RWPE1 (cell line): ENCODE results near the gene TAF11.
A peak's percentile ranks its signal among the peaks of the same experiment; 100 is the strongest.

Experiments used
- CTCF ChIA-PET: fragments of 350-600 bp; sonication (Branson Sonifier 250); formaldehyde crosslinking; extraction: SDS; loops from one replicate; lab custom pipeline; 2021; lab: Yijun Ruan, JAX
- POLR2A ChIA-PET: fragments of 400-600 bp; formaldehyde crosslinking; extraction: SDS; loops from one replicate; lab custom pipeline; 2020; ENCODE audit warnings: antibody characterized with exemption; ENCODE audit not compliant: low non-redundant PET; lab: Yijun Ruan, JAX
- DNase-seq: peaks from one replicate; pipeline ENCODE4 v3.0.0; 2012; ENCODE audit warnings: low spot score
- H3K27ac ChIP-seq: fragments of 450-650 bp; 2 replicates; pipeline ENCODE4 v1.5.1; 2017
- TF ChIP-seq, protein P1 (sequence below): fragments of 450-650 bp; conservative IDR thresholded peaks from 2 replicates; pipeline ENCODE4 v1.5.1; 2017; ENCODE audit warnings: low read depth, mild to moderate bottlenecking

TAF11 gene

DNA sequence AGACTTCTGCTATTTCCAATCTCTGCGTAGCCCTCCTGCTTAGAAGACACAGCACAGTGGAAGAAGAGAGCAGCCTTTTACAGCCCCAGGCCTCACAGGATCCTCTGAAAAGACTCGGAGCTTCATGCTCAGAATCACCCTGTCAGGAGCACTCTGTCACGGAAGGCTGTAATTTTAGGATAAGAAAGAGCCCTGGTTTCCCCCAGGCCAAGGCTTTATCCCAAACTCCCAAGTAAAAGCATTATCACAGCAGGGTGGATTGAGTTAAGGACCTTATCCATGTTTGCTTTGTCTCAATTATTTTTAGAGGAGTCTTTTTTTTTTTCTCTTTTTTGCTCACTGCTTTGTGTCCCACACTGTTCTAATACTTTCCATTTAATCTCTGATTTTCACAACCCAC is 40.4 kb upstream of the TAF11 start:
- DNase-seq: no peak
- CTCF ChIA-PET: no interaction called here
- POLR2A ChIA-PET: no interaction called here

DNA sequence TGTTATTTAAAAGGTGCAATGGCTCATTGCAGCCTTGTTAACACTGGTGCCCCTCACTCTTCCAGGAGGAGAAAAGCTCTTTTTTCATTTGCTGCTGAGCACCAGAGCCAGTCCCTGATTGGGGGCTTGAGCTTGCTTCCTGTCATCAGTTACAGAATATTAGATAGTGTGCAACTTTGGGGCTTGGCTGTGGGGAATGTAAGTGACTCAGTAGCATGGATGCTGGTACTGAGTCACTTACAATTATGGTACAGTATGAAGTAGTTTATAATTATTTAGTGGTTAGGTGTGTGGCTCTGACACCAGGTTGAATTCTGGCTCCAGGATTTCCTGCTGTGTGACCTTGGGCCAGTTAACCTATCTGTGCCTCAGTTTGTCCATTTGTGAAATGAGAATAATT is 38.8 kb upstream of the TAF11 start:
- CTCF ChIA-PET: no interaction called here
- TF ChIP-seq, protein P1, sequence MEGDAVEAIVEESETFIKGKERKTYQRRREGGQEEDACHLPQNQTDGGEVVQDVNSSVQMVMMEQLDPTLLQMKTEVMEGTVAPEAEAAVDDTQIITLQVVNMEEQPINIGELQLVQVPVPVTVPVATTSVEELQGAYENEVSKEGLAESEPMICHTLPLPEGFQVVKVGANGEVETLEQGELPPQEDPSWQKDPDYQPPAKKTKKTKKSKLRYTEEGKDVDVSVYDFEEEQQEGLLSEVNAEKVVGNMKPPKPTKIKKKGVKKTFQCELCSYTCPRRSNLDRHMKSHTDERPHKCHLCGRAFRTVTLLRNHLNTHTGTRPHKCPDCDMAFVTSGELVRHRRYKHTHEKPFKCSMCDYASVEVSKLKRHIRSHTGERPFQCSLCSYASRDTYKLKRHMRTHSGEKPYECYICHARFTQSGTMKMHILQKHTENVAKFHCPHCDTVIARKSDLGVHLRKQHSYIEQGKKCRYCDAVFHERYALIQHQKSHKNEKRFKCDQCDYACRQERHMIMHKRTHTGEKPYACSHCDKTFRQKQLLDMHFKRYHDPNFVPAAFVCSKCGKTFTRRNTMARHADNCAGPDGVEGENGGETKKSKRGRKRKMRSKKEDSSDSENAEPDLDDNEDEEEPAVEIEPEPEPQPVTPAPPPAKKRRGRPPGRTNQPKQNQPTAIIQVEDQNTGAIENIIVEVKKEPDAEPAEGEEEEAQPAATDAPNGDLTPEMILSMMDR: no peak

More for the DNA sequence above, 40.4 kb upstream of the TAF11 start:
- TF ChIP-seq, protein P1: no peak
- H3K27ac ChIP-seq: no peak overlapping the region

DNA sequence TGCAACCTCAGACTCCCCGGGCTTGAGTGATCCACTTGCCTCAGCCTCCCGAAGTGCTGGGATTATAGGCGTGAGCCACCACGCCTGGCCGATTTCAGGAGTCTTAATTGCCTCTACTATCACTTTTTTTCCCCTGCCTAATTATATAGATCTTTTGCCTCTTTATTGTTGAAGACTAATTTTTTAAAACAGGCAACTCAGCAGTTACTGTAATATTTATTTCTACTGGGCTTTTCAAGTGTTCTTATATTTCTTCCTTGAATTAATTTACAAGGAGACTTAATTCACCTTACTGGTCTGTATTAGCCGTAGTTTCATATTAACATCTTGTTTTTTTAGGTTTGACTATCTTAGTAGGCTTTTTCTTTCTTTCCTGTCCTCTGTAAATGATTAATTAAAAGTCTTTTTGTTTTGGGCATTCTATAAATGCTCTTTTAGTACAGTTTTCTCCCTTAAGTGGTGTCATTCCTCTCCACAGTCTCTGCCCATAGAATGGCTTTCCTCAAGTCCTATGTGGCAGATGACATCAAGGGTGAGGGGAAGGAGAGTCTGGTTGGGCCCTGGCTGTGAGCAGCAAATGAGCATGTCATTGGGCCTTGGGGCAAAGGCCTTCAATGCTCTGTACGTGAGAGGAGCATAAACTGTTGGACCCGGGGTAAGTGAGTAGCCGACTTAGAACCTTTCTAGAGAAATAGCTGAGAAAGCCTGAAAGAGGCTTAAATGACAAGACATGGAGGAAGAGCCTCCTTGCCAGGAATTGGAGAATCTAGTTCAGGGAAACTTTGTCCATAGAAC is 37.2 kb upstream of the TAF11 start:
- TF ChIP-seq, protein P1: no peak
- no peak for DNase-seq
- POLR2A ChIA-PET: no interaction called here
- CTCF ChIA-PET: no interaction called here
- no peak overlapping the region for H3K27ac ChIP-seq

More for the DNA sequence above, 38.8 kb upstream of the TAF11 start:
- DNase-seq: peak; percentile 52
- no peak overlapping the region for H3K27ac ChIP-seq
- POLR2A ChIA-PET: no interaction called here

DNA sequence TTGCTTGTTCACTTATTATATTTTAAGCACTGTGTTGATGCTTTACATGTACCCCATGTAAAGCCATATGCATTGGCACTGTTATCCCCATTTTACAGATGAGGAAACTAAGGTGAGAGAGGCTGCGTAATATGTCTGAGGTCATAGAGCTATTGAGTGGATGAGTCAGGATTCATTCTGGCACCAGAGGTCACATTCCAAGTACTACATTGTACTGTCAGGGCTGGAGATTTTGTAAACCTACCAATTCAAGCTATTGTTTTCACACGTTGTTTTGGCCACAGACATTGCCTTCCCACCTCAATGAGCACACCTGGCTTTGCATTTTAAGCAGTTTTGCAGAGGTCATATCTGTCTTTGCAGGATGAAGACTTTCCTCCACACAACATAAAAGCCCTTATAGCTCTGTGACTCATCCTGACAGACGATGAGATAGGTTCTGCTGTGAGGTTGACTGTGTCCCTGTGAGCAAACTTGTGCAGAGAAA is 34.4 kb upstream of the TAF11 start:
- no peak overlapping the region for H3K27ac ChIP-seq
- DNase-seq: peak; percentile 40
- TF ChIP-seq, protein P1: no peak
- POLR2A ChIA-PET: no interaction called here
- CTCF ChIA-PET: interaction anchor here (0.6 to 0.9 kb wide), 2 partner anchors 11 to 16 kb away, joined by 3 to 5 read pairs; no protein-coding TSS in a partner anchor

DNA sequence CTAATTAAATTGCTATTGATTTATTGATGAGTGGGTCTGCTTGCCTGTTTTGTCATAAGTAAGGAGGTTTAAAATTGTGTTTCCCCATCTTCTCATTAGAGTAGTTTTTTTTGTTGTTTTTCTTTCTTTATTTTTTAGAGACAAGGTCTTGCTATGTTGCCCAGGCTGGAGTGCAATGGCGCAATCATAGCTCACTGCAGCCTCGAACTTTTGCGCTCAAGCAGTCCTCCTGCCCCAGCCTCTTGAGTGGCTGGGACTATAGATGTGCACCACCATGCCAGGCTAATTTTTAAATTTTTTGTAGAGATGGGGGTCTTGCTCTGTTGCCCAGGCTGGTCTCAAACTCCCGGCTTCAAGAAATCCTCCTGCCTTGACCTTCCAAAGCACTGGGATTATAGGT is 32.3 kb upstream of the TAF11 start:
- DNase-seq: no peak
- TF ChIP-seq, protein P1: no peak
- POLR2A ChIA-PET: no interaction called here
- no peak overlapping the region for H3K27ac ChIP-seq
- CTCF ChIA-PET: no interaction called here

DNA sequence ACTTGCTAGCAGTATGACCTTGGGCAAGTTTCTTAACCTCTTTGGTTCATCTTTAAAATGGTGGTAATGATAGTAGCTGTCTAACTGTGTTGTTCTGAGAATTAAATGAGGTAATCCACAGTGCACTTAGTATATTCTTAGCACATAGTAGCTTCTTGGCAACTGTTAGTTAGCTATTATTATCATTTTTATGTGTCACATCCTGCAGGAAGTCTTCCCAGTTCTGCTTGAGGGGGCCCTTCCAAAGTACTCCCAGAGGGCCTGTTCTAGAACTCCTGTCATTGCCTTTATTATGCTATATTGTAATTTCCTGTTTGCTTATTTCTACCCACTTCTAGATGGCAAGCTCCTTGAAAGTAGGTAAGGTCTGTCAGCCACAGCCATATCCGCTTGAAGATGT is 31.8 kb upstream of the TAF11 start:
- TF ChIP-seq, protein P1: no peak
- H3K27ac ChIP-seq: no peak overlapping the region
- no peak for DNase-seq
- POLR2A ChIA-PET: no interaction called here
- CTCF ChIA-PET: no interaction called here
